ENCODE measurements around the gene RGS6. TPM values are rescaled to one million over a fixed set of nuclear protein-coding genes. Genes with fewer than 3 reads are reported as not detected.

RGS6 gene
- polyA plus RNA-seq, 2 donors: 0.11 to 0.29 TPM

DNA sequence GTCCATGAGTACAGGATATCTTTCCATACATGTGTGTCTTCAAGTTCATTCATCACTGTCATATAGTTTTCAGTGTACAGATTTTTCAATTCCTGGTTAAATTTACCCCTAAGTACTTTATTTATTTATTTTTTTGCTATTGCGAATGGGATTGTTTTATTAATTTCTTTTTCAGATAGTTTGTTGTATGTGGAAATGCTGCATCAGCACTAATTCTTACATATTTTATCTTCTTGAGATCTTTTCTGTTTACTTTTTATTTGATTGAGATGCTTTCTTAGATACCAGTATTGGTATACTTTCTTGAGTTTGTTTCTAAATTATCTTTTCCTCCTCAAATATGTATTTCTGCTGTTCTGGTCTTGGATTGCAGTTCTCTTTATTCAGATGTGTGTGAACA is 148.9 kb downstream of the RGS6 start:
- WGBS, 2 donors: 94 to 100% methylated on average over 1 of the region's 1 CpG
- H3K4me3 ChIP-seq (ENCODE audit: low read depth in 1 of 2, low read length in 2 of 2): no peak overlapping the region
- no peaks in the 10 kb centered on the region for H3K27me3 ChIP-seq (ENCODE audit: control insufficient read depth in 1 of 2, insufficient read depth in 2 of 2, low read length in 2 of 2)

DNA sequence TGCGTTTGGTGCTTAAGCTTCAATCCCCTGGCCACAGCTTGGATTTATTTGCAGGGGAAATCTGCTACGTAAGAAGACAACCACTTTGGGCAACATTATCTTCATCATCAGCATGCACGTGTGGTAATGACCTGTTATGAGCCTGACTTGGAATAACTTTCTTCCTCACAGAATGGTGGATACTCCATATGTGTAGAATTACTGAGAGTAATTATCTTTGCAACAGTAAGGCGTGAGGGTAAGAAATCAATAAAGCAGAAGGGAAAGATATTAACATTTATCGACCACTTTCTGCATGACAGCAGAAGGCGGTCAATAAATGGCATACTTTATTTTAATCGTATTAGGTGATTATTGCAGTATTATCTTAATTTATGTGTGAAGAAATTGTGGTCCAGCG is 152.7 kb downstream of the RGS6 start:
- WGBS, 2 donors: 65 to 79% methylated on average over 8 of the region's 8 CpGs
- no peak overlapping the region for H3K27ac ChIP-seq (ENCODE audit: low read depth in 2 of 2, low read length in 1 of 2)
- no peaks in the 10 kb centered on the region for H3K4me1 ChIP-seq (ENCODE audit: control insufficient read depth in 2 of 2, insufficient read depth in 2 of 2, low read length in 1 of 2)
- H3K9me3 ChIP-seq (ENCODE audit: control insufficient read depth in 2 of 2, insufficient read depth in 1 of 2, low read depth in 1 of 2, low read length in 1 of 2): no peaks in the 10 kb centered on the region
- H3K36me3 ChIP-seq (ENCODE audit: control insufficient read depth in 2 of 2, insufficient read depth in 2 of 2, low read length in 1 of 2): no peaks in the 10 kb centered on the region
- no peaks in the 10 kb centered on the region for H3K27me3 ChIP-seq (ENCODE audit: control insufficient read depth in 1 of 2, insufficient read depth in 2 of 2, low read length in 2 of 2)
- no peak overlapping the region for H3K4me3 ChIP-seq (ENCODE audit: low read depth in 1 of 2, low read length in 2 of 2)

More for the DNA sequence above, 148.9 kb downstream of the RGS6 start:
- no peaks in the 10 kb centered on the region for H3K36me3 ChIP-seq (ENCODE audit: control insufficient read depth in 2 of 2, insufficient read depth in 2 of 2, low read length in 1 of 2)
- H3K4me1 ChIP-seq (ENCODE audit: control insufficient read depth in 2 of 2, insufficient read depth in 2 of 2, low read length in 1 of 2): no peaks in the 10 kb centered on the region
- H3K27ac ChIP-seq (ENCODE audit: low read depth in 2 of 2, low read length in 1 of 2): no peak overlapping the region
- H3K9me3 ChIP-seq (ENCODE audit: control insufficient read depth in 2 of 2, insufficient read depth in 1 of 2, low read depth in 1 of 2, low read length in 1 of 2): no peaks in the 10 kb centered on the region

DNA sequence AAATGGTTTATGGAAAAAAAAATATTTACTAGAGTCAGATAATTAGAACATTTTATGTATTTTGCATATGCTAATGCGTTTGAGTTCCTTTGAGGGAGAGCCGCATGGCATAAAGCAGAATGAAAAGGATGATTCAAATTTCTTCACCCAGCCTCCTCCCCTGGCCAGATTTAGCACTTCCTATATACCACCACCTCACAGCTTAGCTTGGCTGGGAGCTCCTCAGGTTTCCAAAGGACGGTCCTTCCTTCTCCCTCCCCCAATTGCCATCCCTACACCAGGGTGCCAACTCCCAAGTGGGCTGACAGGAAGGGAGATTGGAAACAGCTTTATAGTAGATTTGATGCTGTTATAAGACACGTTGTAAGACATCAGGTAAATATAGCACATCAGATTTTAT is 157.4 kb downstream of the RGS6 start:
- H3K4me1 ChIP-seq (ENCODE audit: control insufficient read depth in 2 of 2, insufficient read depth in 2 of 2, low read length in 1 of 2): no peaks in the 10 kb centered on the region
- H3K36me3 ChIP-seq (ENCODE audit: control insufficient read depth in 2 of 2, insufficient read depth in 2 of 2, low read length in 1 of 2): no peaks in the 10 kb centered on the region
- H3K4me3 ChIP-seq (ENCODE audit: low read depth in 1 of 2, low read length in 2 of 2): no peak overlapping the region
- whole genome bisulfite sequencing, 2 donors: 63% methylated on average over 4 of the region's 4 CpGs
- no peaks in the 10 kb centered on the region for H3K9me3 ChIP-seq (ENCODE audit: control insufficient read depth in 2 of 2, insufficient read depth in 1 of 2, low read depth in 1 of 2, low read length in 1 of 2)
- no peak overlapping the region for H3K27ac ChIP-seq (ENCODE audit: low read depth in 2 of 2, low read length in 1 of 2)
- no peaks in the 10 kb centered on the region for H3K27me3 ChIP-seq (ENCODE audit: control insufficient read depth in 1 of 2, insufficient read depth in 2 of 2, low read length in 2 of 2)

DNA sequence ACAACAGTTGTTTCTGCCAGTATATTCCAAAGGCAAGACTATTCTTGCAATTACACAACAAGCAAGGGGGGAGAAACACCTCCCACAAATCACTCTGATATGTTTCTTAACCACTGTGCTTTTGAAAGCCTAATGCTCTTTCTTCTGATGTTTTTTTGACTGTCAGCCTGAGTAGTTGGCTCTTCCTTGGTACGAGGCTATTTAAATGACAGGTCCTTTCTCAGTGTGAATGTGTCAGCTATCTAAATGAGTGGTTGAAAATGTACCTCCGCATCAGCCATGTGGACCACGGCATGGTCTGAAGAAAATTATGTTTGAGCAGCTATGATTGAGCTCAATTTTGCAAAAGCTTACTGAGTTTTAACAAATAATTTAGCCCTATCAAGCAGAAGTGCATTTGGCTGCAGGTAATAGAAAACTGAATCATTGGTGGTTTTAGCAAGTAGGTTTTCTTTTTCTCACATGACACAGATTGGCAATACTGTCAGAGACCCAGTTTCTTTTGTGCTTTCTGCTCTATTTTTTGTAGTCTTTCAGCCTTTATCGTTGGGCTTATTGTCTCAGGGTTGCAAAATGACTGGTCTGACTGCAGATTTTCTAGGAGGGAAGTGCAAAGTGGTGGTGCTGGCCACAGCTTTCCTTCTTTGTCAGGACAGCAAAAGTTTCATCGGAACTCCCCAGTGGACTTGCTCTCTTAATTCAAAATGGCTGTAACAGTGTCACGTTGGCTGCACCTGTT is 162.8 kb downstream of the RGS6 start:
- no peaks in the 10 kb centered on the region for H3K36me3 ChIP-seq (ENCODE audit: control insufficient read depth in 2 of 2, insufficient read depth in 2 of 2, low read length in 1 of 2)
- no peaks in the 10 kb centered on the region for H3K4me1 ChIP-seq (ENCODE audit: control insufficient read depth in 2 of 2, insufficient read depth in 2 of 2, low read length in 1 of 2)
- no peak overlapping the region for H3K27ac ChIP-seq (ENCODE audit: low read depth in 2 of 2, low read length in 1 of 2)
- H3K4me3 ChIP-seq (ENCODE audit: low read depth in 1 of 2, low read length in 2 of 2): no peak overlapping the region
- WGBS, 2 donors: 63 to 70% methylated on average over 6 of the region's 6 CpGs
- H3K9me3 ChIP-seq (ENCODE audit: control insufficient read depth in 2 of 2, insufficient read depth in 1 of 2, low read depth in 1 of 2, low read length in 1 of 2): no peaks in the 10 kb centered on the region
- no peaks in the 10 kb centered on the region for H3K27me3 ChIP-seq (ENCODE audit: control insufficient read depth in 1 of 2, insufficient read depth in 2 of 2, low read length in 2 of 2)

DNA sequence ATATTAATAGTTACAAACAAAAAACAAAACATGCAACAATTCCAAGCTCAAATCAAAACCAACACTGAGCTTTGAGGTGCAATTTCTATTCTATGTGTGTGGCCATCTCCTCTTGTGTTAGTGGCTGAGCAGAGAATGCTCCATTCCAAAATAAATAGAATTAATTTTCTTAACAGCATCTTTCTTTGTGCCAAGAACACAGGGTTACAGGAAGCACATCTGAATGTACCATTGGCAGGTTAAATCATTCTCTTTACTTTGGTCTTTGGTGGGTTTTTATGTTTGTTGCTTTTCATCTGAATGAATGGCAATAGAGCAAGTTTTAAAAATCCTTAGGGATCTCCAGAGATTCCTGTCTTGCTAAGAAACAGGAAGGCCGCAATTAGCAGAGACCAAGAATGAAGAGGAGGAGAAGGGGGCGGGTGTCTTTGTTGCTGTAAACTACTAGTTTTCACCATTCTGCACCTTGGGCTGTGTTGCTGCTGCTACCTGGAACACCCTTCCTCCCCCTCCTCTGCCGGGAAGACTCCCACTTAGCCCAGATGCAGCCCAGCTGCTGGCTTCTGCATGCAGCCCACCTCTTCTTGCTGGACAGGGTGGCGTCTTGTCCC is 165.0 kb downstream of the RGS6 start:
- Histone ChIP-seq H3K9me3 (ENCODE audit: control insufficient read depth in 2 of 2, insufficient read depth in 1 of 2, low read depth in 1 of 2, low read length in 1 of 2) (no peaks in the 10 kb centered on the region), H3K4me3 (ENCODE audit: low read depth in 1 of 2, low read length in 2 of 2) (no peak overlapping the region), H3K36me3 (ENCODE audit: control insufficient read depth in 2 of 2, insufficient read depth in 2 of 2, low read length in 1 of 2) (no peaks in the 10 kb centered on the region), H3K27me3 (ENCODE audit: control insufficient read depth in 1 of 2, insufficient read depth in 2 of 2, low read length in 2 of 2) (no peaks in the 10 kb centered on the region), H3K27ac (ENCODE audit: low read depth in 2 of 2, low read length in 1 of 2) (no peak overlapping the region), H3K4me1 (ENCODE audit: control insufficient read depth in 2 of 2, insufficient read depth in 2 of 2, low read length in 1 of 2) (no peaks in the 10 kb centered on the region)
- WGBS, 2 donors: 63 to 66% methylated on average over 4 of the region's 4 CpGs

DNA sequence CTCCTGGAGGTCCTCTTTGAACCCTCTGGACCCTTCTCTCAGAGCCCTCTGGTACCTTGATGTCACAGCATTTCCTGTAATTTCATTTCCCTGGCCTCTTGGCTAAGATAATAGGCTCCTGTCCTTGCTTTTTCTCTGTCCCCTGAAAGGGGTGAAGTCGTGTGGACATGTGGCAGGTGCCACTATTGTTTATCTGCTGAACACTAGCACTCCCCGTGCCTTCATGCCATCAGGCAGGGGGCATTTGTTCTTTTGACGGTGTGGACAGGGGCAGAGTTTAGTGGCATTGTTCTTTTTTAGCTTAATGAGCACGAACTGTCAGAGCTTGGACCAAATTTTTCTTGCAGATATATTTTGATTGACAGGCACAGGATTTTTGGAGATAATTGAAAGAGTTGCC is 166.0 kb downstream of the RGS6 start:
- no peaks in the 10 kb centered on the region for H3K4me1 ChIP-seq (ENCODE audit: control insufficient read depth in 2 of 2, insufficient read depth in 2 of 2, low read length in 1 of 2)
- WGBS, 2 donors: 55 to 65% methylated on average over 4 of the region's 4 CpGs
- no peak overlapping the region for H3K4me3 ChIP-seq (ENCODE audit: low read depth in 1 of 2, low read length in 2 of 2)
- no peak overlapping the region for H3K27ac ChIP-seq (ENCODE audit: low read depth in 2 of 2, low read length in 1 of 2)
- no peaks in the 10 kb centered on the region for H3K27me3 ChIP-seq (ENCODE audit: control insufficient read depth in 1 of 2, insufficient read depth in 2 of 2, low read length in 2 of 2)
- H3K9me3 ChIP-seq (ENCODE audit: control insufficient read depth in 2 of 2, insufficient read depth in 1 of 2, low read depth in 1 of 2, low read length in 1 of 2): no peaks in the 10 kb centered on the region
- no peaks in the 10 kb centered on the region for H3K36me3 ChIP-seq (ENCODE audit: control insufficient read depth in 2 of 2, insufficient read depth in 2 of 2, low read length in 1 of 2)

DNA sequence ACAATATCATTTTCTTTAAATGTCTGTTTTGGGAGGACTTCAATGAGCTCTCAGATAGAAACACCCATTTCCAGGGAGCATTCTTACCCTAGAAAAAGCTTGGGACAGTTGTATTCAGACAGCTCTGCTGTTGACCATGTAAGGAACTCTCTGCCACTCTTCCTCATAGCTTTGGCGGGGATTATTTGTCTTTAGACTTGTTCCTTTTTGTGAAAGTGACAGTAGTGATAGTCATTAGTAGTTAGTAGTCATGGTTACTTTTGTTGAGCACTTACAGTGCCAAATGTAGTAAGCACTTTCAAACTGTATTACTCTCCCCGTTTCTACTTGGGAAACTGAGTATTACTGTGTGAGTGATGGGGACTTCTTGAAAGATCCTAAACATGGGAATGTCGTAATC is 167.3 kb downstream of the RGS6 start:
- no peaks in the 10 kb centered on the region for H3K36me3 ChIP-seq (ENCODE audit: control insufficient read depth in 2 of 2, insufficient read depth in 2 of 2, low read length in 1 of 2)
- no peaks in the 10 kb centered on the region for H3K4me1 ChIP-seq (ENCODE audit: control insufficient read depth in 2 of 2, insufficient read depth in 2 of 2, low read length in 1 of 2)
- 47 to 53% methylated on average over 3 of the region's 3 CpGs for WGBS, 2 donors
- no peak overlapping the region for H3K4me3 ChIP-seq (ENCODE audit: low read depth in 1 of 2, low read length in 2 of 2)
- H3K9me3 ChIP-seq (ENCODE audit: control insufficient read depth in 2 of 2, insufficient read depth in 1 of 2, low read depth in 1 of 2, low read length in 1 of 2): no peaks in the 10 kb centered on the region
- no peaks in the 10 kb centered on the region for H3K27me3 ChIP-seq (ENCODE audit: control insufficient read depth in 1 of 2, insufficient read depth in 2 of 2, low read length in 2 of 2)
- no peak overlapping the region for H3K27ac ChIP-seq (ENCODE audit: low read depth in 2 of 2, low read length in 1 of 2)

DNA sequence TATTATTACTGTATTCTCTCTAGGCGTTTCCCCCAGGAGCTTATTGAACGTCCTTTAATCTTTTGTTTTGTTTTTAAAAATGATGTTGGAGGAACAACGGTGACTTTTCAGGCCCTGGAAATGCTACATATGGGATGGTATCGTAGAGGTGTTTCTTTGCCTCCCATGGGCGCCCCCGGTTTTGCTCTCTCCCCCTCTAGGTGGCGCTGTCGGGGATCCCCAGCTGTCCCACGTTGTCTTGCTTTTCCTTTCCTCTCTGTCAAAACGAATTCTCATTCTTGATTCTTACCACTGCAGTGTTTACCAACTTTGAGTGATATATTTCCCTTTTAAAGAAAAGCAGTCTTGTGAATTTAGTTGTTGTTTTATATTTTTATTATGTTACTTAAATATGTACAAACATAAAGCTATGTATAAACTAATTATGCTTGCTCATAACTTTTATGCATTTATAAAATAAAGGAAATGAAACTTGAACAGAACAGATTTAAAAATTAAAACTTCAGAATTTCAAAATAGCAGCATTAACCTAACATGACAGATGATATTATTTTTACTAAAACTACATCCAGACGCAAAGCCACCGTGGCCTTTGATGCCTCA is 171.9 kb downstream of the RGS6 start:
- Histone ChIP-seq H3K27me3 (ENCODE audit: control insufficient read depth in 1 of 2, insufficient read depth in 2 of 2, low read length in 2 of 2) (no peaks in the 10 kb centered on the region), H3K4me3 (ENCODE audit: low read depth in 1 of 2, low read length in 2 of 2) (no peak overlapping the region), H3K9me3 (ENCODE audit: control insufficient read depth in 2 of 2, insufficient read depth in 1 of 2, low read depth in 1 of 2, low read length in 1 of 2) (no peaks in the 10 kb centered on the region), H3K4me1 (ENCODE audit: control insufficient read depth in 2 of 2, insufficient read depth in 2 of 2, low read length in 1 of 2) (no peaks in the 10 kb centered on the region), H3K27ac (ENCODE audit: low read depth in 2 of 2, low read length in 1 of 2) (no peak overlapping the region), H3K36me3 (ENCODE audit: control insufficient read depth in 2 of 2, insufficient read depth in 2 of 2, low read length in 1 of 2) (no peaks in the 10 kb centered on the region)
- WGBS, 2 donors: 45 to 55% methylated on average over 12 of the region's 12 CpGs

DNA sequence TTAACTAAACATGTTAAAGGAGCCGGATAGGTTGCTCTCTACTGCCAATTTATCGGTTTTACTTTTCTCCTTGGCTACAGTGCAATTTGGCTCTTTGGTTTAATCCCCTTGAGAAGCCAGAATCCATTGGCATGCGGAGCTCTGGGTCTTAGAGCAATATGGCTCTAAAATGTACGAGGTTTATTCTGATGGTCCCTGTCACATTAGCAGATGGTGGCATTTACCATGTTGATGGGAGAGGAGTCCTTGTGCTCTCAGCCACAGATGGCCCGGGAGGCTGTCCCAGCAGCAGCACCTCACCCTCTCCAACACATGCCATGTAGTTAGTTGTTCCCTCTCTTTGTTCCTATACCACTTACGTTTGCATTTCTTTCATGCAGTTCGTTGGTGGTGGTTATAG is 179.7 kb downstream of the RGS6 start:
- 78 to 82% methylated on average over 7 of the region's 7 CpGs for WGBS, 2 donors
- H3K4me1 ChIP-seq (ENCODE audit: control insufficient read depth in 2 of 2, insufficient read depth in 2 of 2, low read length in 1 of 2): no peaks in the 10 kb centered on the region
- no peak overlapping the region for H3K27ac ChIP-seq (ENCODE audit: low read depth in 2 of 2, low read length in 1 of 2)

More for the DNA sequence above, 179.7 kb downstream of the RGS6 start:
- Histone ChIP-seq H3K4me3 (ENCODE audit: low read depth in 1 of 2, low read length in 2 of 2) (no peak overlapping the region), H3K9me3 (ENCODE audit: control insufficient read depth in 2 of 2, insufficient read depth in 1 of 2, low read depth in 1 of 2, low read length in 1 of 2) (no peaks in the 10 kb centered on the region), H3K27me3 (ENCODE audit: control insufficient read depth in 1 of 2, insufficient read depth in 2 of 2, low read length in 2 of 2) (peaks cover 0 to under 1% of the 10 kb centered on the region in 2 donors), H3K36me3 (ENCODE audit: control insufficient read depth in 2 of 2, insufficient read depth in 2 of 2, low read length in 1 of 2) (no peaks in the 10 kb centered on the region)

Data from esophagus (tissue), 2 donors.